ENCODE results near the gene TPD52L1.

TPD52L1 gene

GRCh38 chr6:125183391-125183790 is 29.8 kb downstream of the TPD52L1 start:
- no peak for DNase-seq

GRCh38 chr6:125188037-125188436 is 34.5 kb downstream of the TPD52L1 start:
- no peak for DNase-seq

DNA sequence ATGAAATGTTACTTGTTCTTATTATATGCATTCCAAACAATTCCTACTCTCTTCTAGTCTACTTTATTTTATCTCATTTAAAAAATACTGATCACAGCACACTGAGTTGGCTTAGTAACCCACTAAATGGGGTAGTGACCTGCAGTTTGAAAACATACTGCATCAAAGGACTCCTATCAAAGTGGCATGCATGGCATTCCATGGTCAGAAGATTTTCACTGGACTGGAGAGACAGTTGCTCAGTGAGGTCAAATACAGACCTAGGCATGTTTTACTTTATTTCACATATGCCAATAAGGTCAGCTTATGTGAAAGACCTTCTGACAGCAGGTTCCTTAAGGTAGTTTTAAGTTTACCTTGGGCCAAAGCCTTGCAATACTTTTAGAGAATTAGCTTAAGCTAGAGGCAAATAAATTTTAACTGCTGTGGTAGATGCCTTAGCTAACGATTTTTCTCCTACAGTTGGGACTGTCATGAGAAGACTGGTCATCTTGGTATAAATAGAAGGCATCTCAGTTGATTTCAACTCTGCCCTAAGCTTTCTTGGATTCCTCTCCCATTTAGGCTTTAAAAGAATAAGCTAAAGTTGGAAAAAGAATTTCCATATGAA is 35.1 kb downstream of the TPD52L1 start:
- DNase-seq = no peak

DNA sequence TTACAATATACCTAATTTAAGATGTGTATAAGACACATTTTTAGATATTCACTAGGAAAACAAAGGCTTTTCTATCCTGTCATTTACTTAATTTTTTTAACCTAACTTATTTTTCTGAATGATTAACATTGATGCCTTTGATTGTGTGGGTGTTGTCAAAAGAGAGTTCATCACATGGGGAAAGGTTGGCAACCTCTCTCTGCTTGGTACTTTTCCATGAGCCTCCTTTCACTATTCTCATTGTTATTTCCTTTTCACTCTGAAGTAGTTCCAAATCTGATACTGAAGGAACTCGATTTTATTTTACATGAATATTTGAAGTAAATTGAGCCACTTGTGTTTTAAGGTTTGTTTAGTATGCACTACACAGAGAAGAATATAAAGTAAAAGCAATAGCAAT is 35.9 kb downstream of the TPD52L1 start:
- DNase-seq = no peak

DNA sequence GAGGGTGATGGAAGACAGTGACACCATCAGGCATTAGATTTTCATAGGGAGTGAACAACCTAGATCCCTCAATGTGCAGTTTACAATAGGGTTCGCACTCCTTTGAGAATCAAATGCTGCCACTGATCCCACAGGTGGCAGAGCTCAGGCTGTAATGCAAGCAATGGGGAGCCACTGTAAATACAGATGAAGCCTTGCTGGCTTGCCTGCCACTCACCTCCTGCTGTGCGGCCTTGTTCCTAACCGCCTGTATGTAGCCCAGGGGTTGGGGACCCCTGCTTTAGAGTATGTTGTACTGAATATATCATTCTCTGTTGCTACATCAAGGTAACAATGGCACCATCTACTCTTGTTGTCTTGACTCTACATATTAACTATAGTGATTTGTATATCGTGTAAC is 37.1 kb downstream of the TPD52L1 start:
- no peak for DNase-seq

DNA sequence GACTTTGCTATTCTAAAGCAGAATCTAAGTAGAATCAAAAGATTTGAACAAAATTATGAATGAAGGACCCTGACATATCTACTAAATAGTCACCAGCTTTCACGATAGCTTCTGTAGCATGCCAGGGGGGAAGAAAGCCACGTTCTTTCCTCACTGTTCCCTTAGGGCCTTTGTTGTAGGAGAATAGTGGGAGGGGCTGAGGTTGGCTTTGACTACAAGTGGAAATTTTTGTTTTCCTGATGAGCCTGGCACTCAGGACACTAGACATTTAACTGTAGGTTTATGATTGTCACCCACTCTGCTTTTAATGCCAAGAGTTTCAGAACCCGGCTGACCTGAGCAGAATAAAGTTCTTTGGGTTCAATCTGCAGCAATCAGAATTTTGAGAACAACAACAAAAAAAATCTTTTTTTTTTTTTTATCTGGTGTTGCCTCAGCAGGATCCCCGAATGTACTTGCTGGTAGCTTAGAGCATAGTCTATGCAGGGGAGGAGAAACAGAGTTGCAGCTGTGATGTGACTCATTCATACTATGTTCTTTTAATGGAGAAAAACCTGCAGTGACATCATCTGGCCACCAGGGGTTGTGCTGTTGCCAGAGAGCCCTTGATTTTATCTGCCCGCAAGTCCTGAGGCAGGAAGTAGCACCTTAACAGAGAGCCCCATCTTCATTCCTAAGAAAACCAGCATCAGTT is 38.5 kb downstream of the TPD52L1 start:
- DNase-seq = peak; percentile 56

DNA sequence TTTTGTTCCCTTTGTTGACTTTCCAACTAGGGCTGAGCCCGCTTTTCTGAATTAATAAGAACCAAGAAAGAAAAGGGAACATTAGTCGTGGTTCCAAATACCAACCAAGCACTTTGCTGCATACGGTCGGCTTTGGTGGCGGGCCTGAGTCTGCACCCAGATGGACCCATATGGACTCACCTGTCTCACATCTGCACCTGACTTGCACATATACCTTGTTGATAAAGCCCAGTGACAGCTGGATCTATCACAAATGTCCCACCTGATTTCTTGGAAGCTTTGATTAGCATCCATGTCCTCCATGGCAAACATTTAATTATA is 39.0 kb downstream of the TPD52L1 start:
- no peak for DNase-seq

DNA sequence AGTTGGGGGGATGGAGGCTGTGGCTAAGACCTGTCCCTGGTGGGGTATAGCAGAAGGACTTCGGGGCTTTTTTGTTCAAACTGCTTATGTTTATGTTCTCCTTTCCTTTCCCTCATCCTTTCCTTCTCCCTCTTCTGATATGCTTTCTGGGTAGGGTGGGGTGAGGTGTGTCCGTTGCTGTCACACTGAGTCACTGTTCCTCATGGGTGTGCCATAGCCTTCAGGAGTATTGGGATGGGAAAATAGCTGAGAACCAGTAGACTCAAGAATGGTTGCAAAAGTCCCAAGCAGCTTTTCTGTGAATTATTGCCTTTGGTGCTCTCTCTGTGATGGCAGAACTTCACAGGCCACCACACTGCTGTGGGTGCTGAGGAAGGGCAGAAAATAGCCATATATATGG is 39.6 kb downstream of the TPD52L1 start:
- DNase-seq = no peak

- DNase-seq = no peak
Measured at GRCh38 chr6:125194941-125195340, 41.4 kb downstream of the TPD52L1 start.

- DNase-seq = no peak
Measured at GRCh38 chr6:125195526-125195925, 42.0 kb downstream of the TPD52L1 start.

DNA sequence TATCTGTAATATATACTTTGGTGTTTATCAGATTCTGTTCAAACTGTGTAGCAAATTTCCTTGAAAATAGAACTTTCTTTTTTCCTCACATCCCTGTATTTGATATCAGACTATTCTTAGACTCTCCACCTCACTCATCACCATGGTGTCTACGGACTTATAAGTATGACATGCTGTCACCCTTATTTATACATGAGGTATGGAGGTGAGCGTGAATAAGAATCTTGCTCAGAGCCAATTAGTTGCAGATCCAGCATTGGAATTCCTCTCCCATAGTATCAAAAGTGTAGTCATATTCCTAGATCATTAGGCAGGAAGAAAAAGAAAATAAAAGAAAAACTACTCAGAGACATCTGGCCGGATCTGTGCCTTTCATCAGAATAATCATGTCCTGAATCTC is 43.0 kb downstream of the TPD52L1 start:
- DNase-seq = no peak

- peak; percentile 5 for DNase-seq
Measured at GRCh38 chr6:125197795-125198269, 44.3 kb downstream of the TPD52L1 start.

- peak; percentile 11 for DNase-seq
Measured at GRCh38 chr6:125198398-125198937, 44.9 kb downstream of the TPD52L1 start.

- DNase-seq = no peak
Measured at GRCh38 chr6:125200941-125201340, 47.4 kb downstream of the TPD52L1 start.

DNA sequence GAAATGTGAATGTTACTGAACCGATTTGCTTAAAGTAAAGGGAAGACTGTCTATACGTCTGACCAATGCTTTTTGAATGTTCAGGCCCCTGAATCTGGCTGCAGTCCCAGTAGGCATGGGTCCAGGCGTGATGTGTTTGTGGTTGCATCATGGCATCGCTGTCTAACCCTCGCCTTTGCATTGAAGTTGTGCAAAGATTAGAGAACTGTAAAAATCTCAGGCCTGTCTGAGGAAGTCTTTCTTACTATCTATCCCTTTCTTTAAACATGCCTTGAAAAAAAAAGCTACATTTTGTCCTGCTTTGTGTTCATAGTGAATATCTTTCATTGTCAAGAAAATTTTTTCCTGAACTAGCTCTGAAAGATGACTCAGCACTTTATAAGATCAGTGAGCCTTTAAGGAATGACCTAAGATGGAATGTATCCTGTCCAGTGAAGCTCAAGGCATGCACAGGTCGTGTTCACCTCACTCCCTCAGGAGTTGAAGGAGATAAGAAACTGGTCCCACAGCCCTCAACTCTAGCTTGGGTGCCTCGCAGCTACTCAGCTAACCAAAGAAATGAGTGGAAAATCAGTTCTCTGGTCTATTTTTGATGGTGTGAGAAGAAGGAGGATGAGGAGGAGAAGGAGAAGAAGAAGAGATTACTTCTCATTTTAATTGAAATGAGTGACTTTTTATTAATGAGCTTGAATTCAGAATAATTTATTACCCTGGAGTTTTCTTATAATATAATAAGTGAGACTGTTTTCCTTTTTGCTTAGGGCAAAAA is 48.6 kb downstream of the TPD52L1 start:
- peak; percentile 53 for DNase-seq

- no peak for DNase-seq
Measured at GRCh38 chr6:125203395-125203794, 49.8 kb downstream of the TPD52L1 start.

- no peak for DNase-seq
Measured at GRCh38 chr6:125205931-125206330, 52.4 kb downstream of the TPD52L1 start.

GRCh38 chr6:125206389-125206788 is 52.8 kb downstream of the TPD52L1 start:
- no peak for DNase-seq

DNA sequence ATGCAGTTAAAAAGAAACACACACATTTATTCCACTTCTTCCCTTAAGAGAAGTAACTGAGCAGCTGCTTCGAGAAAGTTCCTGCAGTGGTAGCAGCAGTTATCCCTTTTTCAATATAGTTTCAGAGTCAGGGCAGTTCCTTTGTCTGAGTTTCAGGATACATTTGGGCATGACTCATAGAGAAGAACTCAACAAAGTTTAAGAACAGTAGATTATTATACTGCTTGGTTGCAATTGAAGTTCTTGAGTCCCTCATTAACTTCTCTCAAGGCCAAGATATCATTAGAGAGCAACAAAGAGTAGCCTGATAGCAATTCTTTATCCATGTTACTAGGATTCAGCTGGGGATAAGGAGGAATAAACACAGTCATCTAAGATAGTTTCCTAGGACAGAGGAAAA is 54.4 kb downstream of the TPD52L1 start:
- DNase-seq = no peak

DNA sequence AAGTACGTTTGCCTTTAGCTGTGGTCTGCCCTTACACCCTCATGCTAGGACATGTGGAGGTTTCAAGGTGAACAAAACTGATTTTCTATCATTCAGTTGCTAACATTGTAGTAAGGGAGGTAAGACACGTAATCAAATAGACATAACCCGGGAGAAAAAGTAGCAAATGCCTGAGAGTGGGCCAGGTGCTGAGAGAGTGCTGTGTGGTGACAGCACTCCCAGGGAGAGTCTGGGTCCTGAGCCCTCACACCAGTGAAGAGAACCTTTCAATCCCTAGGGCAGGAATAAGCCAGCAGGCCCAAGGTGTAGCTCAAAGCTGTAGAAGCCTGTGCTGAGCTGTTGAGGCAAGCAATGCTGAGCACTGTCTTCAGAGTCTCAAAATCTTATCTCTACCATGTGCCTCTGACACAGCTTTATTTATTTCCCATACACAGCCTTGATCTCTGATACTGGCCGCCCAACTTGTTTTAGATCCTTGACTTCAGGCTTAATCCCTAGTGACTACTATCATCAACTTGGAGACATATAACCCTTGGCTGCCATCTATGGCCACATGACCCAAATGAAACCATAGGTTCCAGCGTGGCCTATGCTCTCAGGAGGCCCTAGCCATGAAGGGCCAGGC is 55.2 kb downstream of the TPD52L1 start:
- no peak for DNase-seq

GRCh38 chr6:125210667-125211066 is 57.1 kb downstream of the TPD52L1 start:
- DNase-seq = no peak

GRCh38 chr6:125211352-125211751 is 57.8 kb downstream of the TPD52L1 start:
- DNase-seq = no peak

GRCh38 chr6:125212377-125212776 is 58.8 kb downstream of the TPD52L1 start:
- no peak for DNase-seq

Data from RPMI8226 (cell line).